DND-41 (cell line): ENCODE data around the gene FASN.

Experiments
- ATAC-seq: fragments of 200-7000 bp; cut with Tn5 transposase; 3 replicates; pipeline ENCODE4 v1.9.1; 2021; ENCODE audit warnings: low read depth; ENCODE audit not compliant: insufficient read depth
- DNase-seq: peaks from one replicate; pipeline ENCODE4 v3.0.0-alpha.2; 2020
- H2AFZ ChIP-seq: 2 replicates; pipeline ENCODE4 v1.6.0; 2012; ENCODE audit warnings: low read depth, low read length
- H3K27ac ChIP-seq: 2 replicates; pipeline ENCODE4 v1.5.1; 2012; ENCODE audit warnings: low read length, inconsistent platforms
- H3K27me3 ChIP-seq: fragments of 200-600 bp; sonication (generic); 2 replicates; pipeline ENCODE4 v1.6.0; 2012; ENCODE audit warnings: low read length, mild to moderate bottlenecking, inconsistent platforms; ENCODE audit not compliant: insufficient read depth, poor library complexity
- H3K36me3 ChIP-seq: 2 replicates; pipeline ENCODE4 v1.5.1; 2012; ENCODE audit warnings: low read length, inconsistent platforms; ENCODE audit not compliant: insufficient read depth
- H3K4me1 ChIP-seq: 2 replicates; pipeline ENCODE4 v1.5.1; 2012; ENCODE audit warnings: mild to moderate bottlenecking, low read length; ENCODE audit not compliant: insufficient read depth
- H3K4me2 ChIP-seq: 2 replicates; pipeline ENCODE4 v1.6.0; 2012; ENCODE audit warnings: mild to moderate bottlenecking, moderate library complexity, low read length, inconsistent platforms; ENCODE audit not compliant: insufficient read depth
- H3K4me3 ChIP-seq, 2 experiments: fragments of 200-600 bp in 1 of 2; shearing (Covaris generic) in 1 of 2; 2 replicates each; pipeline ENCODE4 v1.5.1; 2012 to 2016; ENCODE audit warnings: inconsistent platforms in 2 of 2, low read length in 2 of 2, mild to moderate bottlenecking in 2 of 2, low read depth in 1 of 2, moderate library complexity in 1 of 2
- H3K79me2 ChIP-seq: 2 replicates; pipeline ENCODE4 v1.6.0; 2012; ENCODE audit warnings: low read length, inconsistent platforms; ENCODE audit not compliant: insufficient read depth
- H3K9ac ChIP-seq: 2 replicates; pipeline ENCODE4 v1.6.0; 2012; ENCODE audit warnings: low read depth, mild to moderate bottlenecking, inconsistent platforms, low read length, moderate library complexity
- H3K9me3 ChIP-seq: 2 replicates; pipeline ENCODE4 v1.5.1; 2012; ENCODE audit warnings: low read length, moderate library complexity, mild to moderate bottlenecking, inconsistent platforms; ENCODE audit not compliant: insufficient read depth, severe bottlenecking
- H4K20me1 ChIP-seq: 2 replicates; pipeline ENCODE4 v1.6.0; 2012; ENCODE audit warnings: low read length; ENCODE audit not compliant: insufficient read depth
- EZH2 ChIP-seq: IDR thresholded peaks from 3 replicates; pipeline ENCODE4 v1.6.1; 2012; ENCODE audit warnings: borderline replicate concordance, low read depth, mild to moderate bottlenecking, moderate library complexity, low read length, inconsistent platforms; ENCODE audit not compliant: severe bottlenecking
- TF ChIP-seq, protein P1 (sequence below): IDR thresholded peaks from 2 replicates; pipeline ENCODE4 v1.5.1; 2012; ENCODE audit warnings: borderline replicate concordance, low read length, moderate library complexity, mild to moderate bottlenecking; ENCODE audit not compliant: poor library complexity, severe bottlenecking; ENCODE audit errors: extremely low read depth

Gene FASN

DNA sequence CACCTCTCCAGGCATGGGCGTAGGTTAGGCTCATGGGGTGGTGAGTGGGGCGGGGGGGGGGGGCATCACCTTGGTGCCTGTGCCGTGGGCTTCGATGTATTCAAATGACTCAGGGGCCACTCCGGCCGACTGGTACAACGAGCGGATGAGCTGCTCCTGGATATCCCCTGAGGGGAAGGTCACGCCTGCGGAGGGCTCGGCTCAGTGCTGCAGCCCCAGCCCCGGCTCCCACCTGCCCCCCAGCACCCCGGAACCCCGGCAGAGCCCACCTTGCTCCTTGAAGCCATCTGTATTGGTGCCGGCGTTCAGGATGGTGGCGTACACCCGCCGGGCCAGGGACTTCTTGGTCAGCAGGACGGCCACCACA lies 5.4 kb downstream of the FASN start:
- H3K79me2 ChIP-seq: peaks cover 63% of the 10 kb centered on the region
- peaks cover 79% of the 10 kb centered on the region for H4K20me1 ChIP-seq
- H2AFZ ChIP-seq: no peak overlapping the region
- no peak overlapping the region for H3K4me2 ChIP-seq
- TF ChIP-seq EZH2: no peak
- TF ChIP-seq, protein P1, sequence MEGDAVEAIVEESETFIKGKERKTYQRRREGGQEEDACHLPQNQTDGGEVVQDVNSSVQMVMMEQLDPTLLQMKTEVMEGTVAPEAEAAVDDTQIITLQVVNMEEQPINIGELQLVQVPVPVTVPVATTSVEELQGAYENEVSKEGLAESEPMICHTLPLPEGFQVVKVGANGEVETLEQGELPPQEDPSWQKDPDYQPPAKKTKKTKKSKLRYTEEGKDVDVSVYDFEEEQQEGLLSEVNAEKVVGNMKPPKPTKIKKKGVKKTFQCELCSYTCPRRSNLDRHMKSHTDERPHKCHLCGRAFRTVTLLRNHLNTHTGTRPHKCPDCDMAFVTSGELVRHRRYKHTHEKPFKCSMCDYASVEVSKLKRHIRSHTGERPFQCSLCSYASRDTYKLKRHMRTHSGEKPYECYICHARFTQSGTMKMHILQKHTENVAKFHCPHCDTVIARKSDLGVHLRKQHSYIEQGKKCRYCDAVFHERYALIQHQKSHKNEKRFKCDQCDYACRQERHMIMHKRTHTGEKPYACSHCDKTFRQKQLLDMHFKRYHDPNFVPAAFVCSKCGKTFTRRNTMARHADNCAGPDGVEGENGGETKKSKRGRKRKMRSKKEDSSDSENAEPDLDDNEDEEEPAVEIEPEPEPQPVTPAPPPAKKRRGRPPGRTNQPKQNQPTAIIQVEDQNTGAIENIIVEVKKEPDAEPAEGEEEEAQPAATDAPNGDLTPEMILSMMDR: no peak
- ATAC-seq (no peak), DNase-seq (no peak)
- no peak overlapping the region for H3K4me3 ChIP-seq
- peaks cover 90% of the 10 kb centered on the region for H3K36me3 ChIP-seq
- H3K9me3 ChIP-seq: no peaks in the 10 kb centered on the region
- no peak overlapping the region for H3K27ac ChIP-seq
- no peak overlapping the region for H3K9ac ChIP-seq
- H3K27me3 ChIP-seq: no peaks in the 10 kb centered on the region
- peaks cover 32% of the 10 kb centered on the region for H3K4me1 ChIP-seq

DNA sequence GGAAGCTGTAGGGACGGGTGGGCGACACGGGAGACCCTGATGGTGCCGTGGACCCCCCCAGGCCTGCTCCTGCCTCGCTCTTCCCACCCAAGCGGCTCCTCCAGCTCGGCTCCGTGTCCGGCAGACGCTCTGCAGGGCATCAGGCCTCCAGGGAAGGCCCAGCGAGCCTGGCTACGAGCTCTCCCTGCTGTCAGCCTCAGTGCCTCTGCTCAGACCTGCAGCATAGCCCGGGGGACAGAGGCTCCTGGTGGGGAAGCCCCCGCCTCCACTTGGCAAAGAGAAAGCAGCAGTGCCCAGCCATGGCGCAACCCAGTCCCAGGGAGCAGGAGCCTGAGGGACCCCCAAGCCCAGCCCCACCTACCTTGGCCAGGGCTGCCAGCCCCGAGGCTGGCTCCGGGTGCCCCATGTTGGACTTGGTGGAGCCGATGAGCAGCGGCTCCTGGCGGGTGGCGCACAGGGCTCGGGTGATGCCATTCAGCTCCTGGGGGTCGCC lies 5.9 kb downstream of the FASN start:
- peaks cover 95% of the 10 kb centered on the region for H3K36me3 ChIP-seq
- no peak overlapping the region for H2AFZ ChIP-seq
- TF ChIP-seq, protein P1: no peak
- no peak for TF ChIP-seq EZH2
- H4K20me1 ChIP-seq: peaks cover 80% of the 10 kb centered on the region
- H3K27ac ChIP-seq: no peak overlapping the region
- H3K4me1 ChIP-seq: peaks cover 30% of the 10 kb centered on the region
- no peaks in the 10 kb centered on the region for H3K9me3 ChIP-seq
- no peak overlapping the region for H3K4me3 ChIP-seq
- peaks cover 58% of the 10 kb centered on the region for H3K79me2 ChIP-seq
- no peak overlapping the region for H3K4me2 ChIP-seq
- no peak overlapping the region for H3K9ac ChIP-seq
- ATAC-seq: no peak
- DNase-seq: no peak
- no peaks in the 10 kb centered on the region for H3K27me3 ChIP-seq

DNA sequence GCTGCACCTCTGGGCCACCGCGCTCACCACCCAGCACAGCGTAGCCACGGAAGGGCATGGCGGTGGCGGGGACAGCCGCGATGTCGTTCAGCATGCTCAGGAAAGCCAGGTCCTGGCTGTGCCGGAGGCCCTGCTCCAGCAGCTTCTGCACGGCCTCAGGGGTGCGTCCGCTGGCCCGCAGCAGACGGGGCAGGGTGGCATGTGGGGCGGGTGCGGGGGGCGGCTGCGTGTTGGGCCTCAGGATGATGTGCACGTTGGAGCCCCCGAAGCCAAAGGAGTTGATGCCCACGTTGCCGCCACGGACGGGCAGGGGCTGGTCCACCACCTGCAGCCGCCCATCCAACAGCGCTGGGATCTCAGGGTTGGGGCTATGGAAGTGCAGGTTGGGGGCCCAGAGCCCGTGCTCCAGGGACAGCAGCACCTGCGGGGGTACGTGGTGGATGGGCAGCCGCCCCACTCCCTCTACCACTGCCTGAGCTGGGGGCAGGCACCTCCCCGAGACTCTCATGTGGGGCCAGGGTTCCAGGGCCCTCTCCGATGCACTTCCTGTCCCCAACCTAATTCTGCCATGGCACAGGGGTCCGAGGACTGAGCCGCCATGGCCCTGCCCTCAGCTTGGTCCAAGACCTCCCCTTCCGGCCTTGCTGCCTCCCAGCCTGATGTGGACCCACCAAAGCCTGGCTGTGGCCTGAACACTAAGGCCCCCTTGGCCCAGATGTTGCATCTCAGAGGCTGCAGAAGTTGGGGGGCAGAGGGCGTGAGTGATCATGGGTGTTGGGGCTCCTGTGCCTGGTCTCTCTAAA lies 6.6 kb downstream of the FASN start:
- H4K20me1 ChIP-seq: peaks cover 76% of the 10 kb centered on the region

More for the DNA sequence above, 6.6 kb downstream of the FASN start:
- TF ChIP-seq, protein P1: no peak
- TF ChIP-seq EZH2: no peak
- Histone ChIP-seq H3K4me3 (no peak overlapping the region), H3K4me1 (peaks cover 24% of the 10 kb centered on the region), H3K4me2 (no peak overlapping the region), H3K27ac (no peak overlapping the region), H3K79me2 (peaks cover 52% of the 10 kb centered on the region), H2AFZ (no peak overlapping the region), H3K9ac (no peak overlapping the region), H3K36me3 (peaks cover 96% of the 10 kb centered on the region), H3K9me3 (no peaks in the 10 kb centered on the region), H3K27me3 (no peaks in the 10 kb centered on the region)
- no peak for ATAC-seq
- DNase-seq: no peak
